K562 (cell line): ENCODE measurements around the gene DCTN2. TPM values are rescaled to one million over a fixed set of nuclear protein-coding genes. Genes with fewer than 3 reads are reported as not detected.

Experiments used
- ATAC-seq: fragments of 200-7000 bp; cut with Tn5 transposase; 3 replicates; pipeline ENCODE4 v1.9.1; 2020; ENCODE audit warnings: moderate library complexity
- BruUV-seq: library from RNA; stranded (reverse); fragments of 400-500 nt; replicated peaks from 2 replicates; lab custom pipeline; 2021; lab: Mats Ljungman, UMichigan
- CTCF ChIA-PET: fragments of 300-600 bp; formaldehyde crosslinking; extraction: SDS; loops from one replicate; lab custom pipeline; 2021; ENCODE audit warnings: low intra/inter-chr PET ratio; lab: Yijun Ruan, JAX
- POLR2A ChIA-PET: fragments of 300-600, 350-650 bp; sonication (Branson Sonifier 250); formaldehyde crosslinking; extraction: SDS; loops from one replicate; lab custom pipeline; 2021; ENCODE audit warnings: antibody characterized with exemption, inconsistent platforms; lab: Yijun Ruan, JAX
- DNase-seq, 4 experiments: peaks; one replicate each; pipeline versions ENCODE4 v3.0.0 to v3.0.0-alpha.2; 2011 to 2018; ENCODE audit warnings: low spot score in 3 of 4, mixed read lengths in 3 of 4; ENCODE audit errors: extremely low read depth in 1 of 4
- FAIRE-seq: peaks from 2 replicates; lab custom pipeline; 2011; peaks lifted over from hg19 to GRCh38; lab: Jason Lieb, UNC
- H2AFZ ChIP-seq: 2 replicates; pipeline ENCODE4 v1.6.0; 2011; ENCODE audit warnings: low read depth, low read length, control low read depth, inconsistent platforms
- H3K27ac ChIP-seq: fragments of 200-600 bp; 3 replicates; pipeline ENCODE4 v1.8.0; 2011; ENCODE audit warnings: low read depth, mild to moderate bottlenecking, control low read depth, inconsistent platforms, low read length, moderate library complexity, mixed read lengths; ENCODE audit errors: extremely low read depth
- H3K27me3 ChIP-seq, 2 experiments: fragments of 300-600 bp in 1 of 2; 2 replicates in 1 of 2; 3 replicates in 1 of 2; pipeline versions ENCODE4 v1.6.0 to v1.8.0; 2011; ENCODE audit warnings: inconsistent platforms in 2 of 2, low read length in 2 of 2, mild to moderate bottlenecking in 1 of 2, mixed read lengths in 1 of 2, moderate library complexity in 1 of 2; ENCODE audit not compliant: control insufficient read depth in 2 of 2, insufficient read depth in 2 of 2
- H3K36me3 ChIP-seq: fragments of 300-600 bp; 3 replicates; pipeline ENCODE4 v1.8.0; 2011; ENCODE audit warnings: mild to moderate bottlenecking, low read length, inconsistent platforms; ENCODE audit not compliant: control insufficient read depth, insufficient read depth
- H3K4me1 ChIP-seq, 2 experiments: fragments of 200-600 bp in 1 of 2; replicated peaks in 1 of 2; 2 replicates in 1 of 2; 3 replicates in 1 of 2; pipeline versions ENCODE4 v1.5.1 to v1.8.0; 2011; ENCODE audit warnings: inconsistent platforms in 2 of 2, low read length in 2 of 2, mild to moderate bottlenecking in 1 of 2, mixed read lengths in 1 of 2, moderate library complexity in 1 of 2; ENCODE audit not compliant: control insufficient read depth in 2 of 2, insufficient read depth in 2 of 2
- H3K4me2 ChIP-seq: 2 replicates; pipeline ENCODE4 v1.6.1; 2011; ENCODE audit warnings: low read length, control low read depth, inconsistent platforms, mixed read lengths; ENCODE audit not compliant: insufficient read depth
- H3K4me3 ChIP-seq: fragments of 200-600 bp; sonication (generic), shearing (Covaris generic); 2 replicates; pipeline ENCODE4 v1.5.1; 2016; ENCODE audit warnings: control low read depth, inconsistent platforms
- H3K79me2 ChIP-seq: fragments of 200-600 bp; 3 replicates; pipeline ENCODE4 v1.8.0; 2011; ENCODE audit warnings: low read length, inconsistent platforms; ENCODE audit not compliant: control insufficient read depth, insufficient read depth
- H3K9ac ChIP-seq, 2 experiments: 2 replicates each; pipeline versions ENCODE4 v1.6.0 to v1.6.1; 2011; ENCODE audit warnings: low read depth in 2 of 2, low read length in 2 of 2, control low read depth in 1 of 2, inconsistent platforms in 1 of 2, mild to moderate bottlenecking in 1 of 2, mixed read lengths in 1 of 2; ENCODE audit not compliant: insufficient read depth in 1 of 2
- H3K9me1 ChIP-seq: one replicate; pipeline ENCODE4 v1.6.0; 2011; ENCODE audit warnings: inconsistent platforms, mild to moderate bottlenecking, low read length, moderate library complexity; ENCODE audit not compliant: control insufficient read depth, insufficient read depth
- H3K9me3 ChIP-seq: replicated peaks from 2 replicates; pipeline ENCODE4 v1.5.1; 2011; ENCODE audit warnings: low read depth, low read length, inconsistent platforms; ENCODE audit not compliant: control insufficient read depth, insufficient read depth
- H4K20me1 ChIP-seq: replicated peaks from 2 replicates; pipeline ENCODE4 v1.6.1; 2011; ENCODE audit warnings: low read length, inconsistent platforms, mixed read lengths; ENCODE audit not compliant: control insufficient read depth, insufficient read depth
- ADNP ChIP-seq: fragments of 200-800 bp; sonication (Bioruptor generic); IDR thresholded peaks from 2 replicates; pipeline ENCODE4 v1.6.1; 2016; ENCODE audit warnings: missing genetic modification characterization, missing compliant biosample characterization
- CEBPG ChIP-seq, 3 experiments: fragments of 200-800 bp in 1 of 3; sonication (Bioruptor generic) in 1 of 3; sonication (generic) in 1 of 3; formaldehyde crosslinking in 1 of 3; IDR thresholded peaks in 2 of 3; conservative IDR thresholded peaks in 1 of 3; 2 replicates each; pipeline versions ENCODE4 v1.6.1 to v1.8.0; 2016 to 2022; ENCODE audit warnings: missing compliant biosample characterization in 2 of 3, missing genetic modification characterization in 2 of 3, mild to moderate bottlenecking in 1 of 3, missing genetic modification reagents in 1 of 3
- GABPB2 ChIP-seq: fragments of 250-450 bp; sonication (Bioruptor Pico); conservative IDR thresholded peaks from 2 replicates; pipeline ENCODE4 v1.5.1; 2021; ENCODE audit warnings: mild to moderate bottlenecking
- GATAD2B ChIP-seq: fragments of 450-650 bp; IDR thresholded peaks from 2 replicates; pipeline ENCODE4 v1.6.1; 2017; ENCODE audit warnings: mild to moderate bottlenecking, borderline replicate concordance
- ILF3 ChIP-seq: fragments of 450-650 bp; IDR thresholded peaks from 2 replicates; pipeline ENCODE4 v1.6.1; 2018; ENCODE audit warnings: antibody characterized with exemption, mild to moderate bottlenecking, moderate library complexity, borderline replicate concordance
- MLLT1 ChIP-seq, 2 experiments: fragments of 450-650 bp; IDR thresholded peaks; 2 replicates each; pipeline ENCODE4 v1.6.1; 2016
- NFRKB ChIP-seq: fragments of 450-650 bp; IDR thresholded peaks from 2 replicates; pipeline ENCODE4 v1.6.1; 2016; ENCODE audit warnings: low read depth
- PML ChIP-seq: IDR thresholded peaks from 2 replicates; pipeline ENCODE4 v1.6.1; 2012; ENCODE audit warnings: low read length, inconsistent platforms
- POLR2A ChIP-seq: fragments of 450-650 bp; conservative IDR thresholded peaks from 2 replicates; pipeline ENCODE4 v1.6.1; 2016
- POLR2G ChIP-seq: fragments of 200-400 bp; formaldehyde crosslinking; IDR thresholded peaks from 2 replicates; pipeline ENCODE4 v1.6.1; 2017; ENCODE audit warnings: low read depth, mild to moderate bottlenecking, antibody characterized with exemption, low read length, moderate library complexity
- TGIF2 ChIP-seq: sonication (generic); formaldehyde crosslinking; IDR thresholded peaks from 2 replicates; pipeline ENCODE4 v1.8.1; 2022; ENCODE audit warnings: mild to moderate bottlenecking, missing genetic modification reagents, moderate library complexity
- WGBS: fragments of 100-300 bp; shearing (Covaris generic); methylation state at CpG from one replicate; pipeline ENCODE4 v1.1.6; 2016; ENCODE audit warnings: low coverage, mixed read lengths; ENCODE audit not compliant: insufficient coverage; ENCODE audit errors: missing lambda C conversion rate; 5-methylcytosine and 5-hydroxymethylcytosine counted together
- in situ Hi-C: fragments of 300-500 bp; cut with MboI; formaldehyde crosslinking; loops from 4 replicates; pipeline ENCODE4 v1.15.0; 2018; ENCODE audit warnings: inconsistent platforms, mixed read lengths
- intact Hi-C: fragments of 100-400 bp; cut with micrococcal nuclease; formaldehyde crosslinking; loops from 2 replicates; pipeline ENCODE4 v1.14.2; 2022
- polyA plus RNA-seq, 8 experiments: library from polyadenylated mRNA; depleted of rRNA in 4 of 8; stranded (reverse) in 5 of 8; unstranded in 3 of 8; fragments of >200 nt; fragmentation: Nextera tagmentation in 2 of 8; fragmentation: Illumina TruSeq in 1 of 8; extraction: Ambion mirVana in 2 of 8; extraction: Trizol in 1 of 8; gene quantifications; 2 replicates each; pipeline versions ENCODE4 v1.2.1 to v1.2.3, GENCODE V29; 2011 to 2014; ENCODE audit warnings: inconsistent platforms in 1 of 8, missing spikeins in 1 of 8
- total RNA-seq, 7 experiments: library from RNA; depleted of rRNA in 6 of 7; stranded (reverse); fragments of >200 nt in 6 of 7; fragmentation: Illumina TruSeq in 2 of 7; extraction: Trizol in 2 of 7; gene quantifications; 2 replicates each; pipeline versions ENCODE4 v1.2.1 to v1.2.3, GENCODE V29; 2011 to 2021; ENCODE audit warnings: low replicate concordance in 1 of 7

The DCTN2 gene
- total and polyA plus RNA-seq, 9 of the 15 experiments (the other 6 are each of a cell fraction or from before 2014, with no cell fraction given), result 43.6 to 270 (median 125) TPM

- Histone ChIP-seq H3K4me1 (peaks cover 19 to 32% of the 10 kb centered on the region in 2 experiments), H4K20me1 (peaks cover 52% of the 10 kb centered on the region), H3K4me2 (peak overlapping the region; percentile 99), H2AFZ (no peak overlapping the region), H3K36me3 (peaks cover 65% of the 10 kb centered on the region), H3K9me3 (no peaks in the 10 kb centered on the region), H3K9ac (peak overlapping the region; percentile 71 to 100; a peak in 3 of 4 replicates), H3K79me2 (peaks cover 45% of the 10 kb centered on the region), H3K9me1 (peaks cover 7% of the 10 kb centered on the region), H3K27me3 (no peaks in the 10 kb centered on the region), H3K4me3 (peak overlapping the region; percentile 86), H3K27ac (peak overlapping the region; percentile 99)
- BruUV-seq, result no TSS peak
- ChIA-PET POLR2A (interaction anchor here (0.6 to 10.1 kb wide), 25 partner anchors 9 to 793 kb away, joined by 3 to 184 read pairs (median 4); partner anchors contain the start of genes B4GALNT1, DCTN2, INHBE and MARS1), CTCF (no interaction called here)
- no peak for ATAC-seq
- FAIRE-seq, result no peak
- DNase-seq, result no peak
- in situ Hi-C loops (no loop called here), intact Hi-C loops (no loop called here)
- WGBS, result 44% methylated on average over 8 of the region's 8 CpGs
- TF ChIP-seq TGIF2 (CRISPR knock-in tag) (0 out of 2 replicates have a peak, but pooled peaks have one; percentile 10), MLLT1 (IDR thresholded peaks at IDR 0.05) (peak; percentile 35 to 64; a peak in 2 of 4 replicates), POLR2A (peak; percentile 47), GATAD2B (no peak), CEBPG (CRISPR knock-in tag; IDR thresholded peaks at IDR 0.05) (peak; percentile 49; the same call in 1 of the 2 replicates), CEBPG (tag; conservative IDR thresholded peaks at IDR 0.05 in 1 of 2, IDR thresholded peaks at IDR 0.05 in 1 of 2) (peak; percentile 32 to 62; a peak in 1 of 4 replicates), GABPB2 (CRISPR knock-in tag) (0 out of 2 replicates have a peak, but pooled peaks have one; percentile 43), POLR2G (peak; percentile 47), PML (peak; percentile 44; the same call in 1 of the 2 replicates), NFRKB (no peak), ILF3 (0 out of 2 replicates have a peak, but pooled peaks have one; percentile 24), ADNP (tag) (no peak)
Observed at GRCh38 chr12:57518176-57518919, 28.6 kb downstream of the DCTN2 start.
